Nephron (organoid): ENCODE measurements around the gene SLC38A10.

ENCODE experiments used
- H3K27ac Mint-ChIP-seq, 3 experiments: 2 replicates each; pipeline ENCODE4 v1.8.0; 2020; ENCODE audit warnings: mixed read lengths in 3 of 3, mild to moderate bottlenecking in 2 of 3, moderate library complexity in 1 of 3
- H3K27me3 Mint-ChIP-seq: 2 replicates; pipeline ENCODE4 v1.8.0; 2021; ENCODE audit warnings: low read depth, mild to moderate bottlenecking, moderate library complexity, mixed read lengths
- H3K36me3 Mint-ChIP-seq: 2 replicates; pipeline ENCODE4 v1.8.0; 2020; ENCODE audit warnings: low read depth, mixed read lengths
- H3K4me1 Mint-ChIP-seq: 2 replicates; pipeline ENCODE4 v1.8.0; 2020; ENCODE audit warnings: mixed read lengths
- H3K4me3 Mint-ChIP-seq, 3 experiments: 2 replicates each; pipeline ENCODE4 v1.8.0; 2020; ENCODE audit warnings: mild to moderate bottlenecking in 3 of 3, mixed read lengths in 3 of 3, moderate library complexity in 2 of 3
- H3K9me3 Mint-ChIP-seq: 2 replicates; pipeline ENCODE4 v1.8.0; 2020; ENCODE audit warnings: mixed read lengths
- CTCF ChIP-seq, 3 experiments: fragments of 200-600 bp; sonication (generic); IDR thresholded peaks; one replicate each; pipeline ENCODE4 v1.5.0; 2021; ENCODE audit warnings: antibody characterized with exemption in 3 of 3; ENCODE audit not compliant: unreplicated experiment in 3 of 3

SLC38A10 gene

GRCh38 chr17:81198826-81199481 lies 96.2 kb downstream of the SLC38A10 start:
- peaks cover 8% of the 10 kb centered on the region for H3K36me3 Mint-ChIP-seq
- H3K4me3 Mint-ChIP-seq: no peak overlapping the region
- TF ChIP-seq CTCF (IDR thresholded peaks at IDR 0.05; ENCODE audit: unreplicated experiment in 3 of 3): no peak
- no peak overlapping the region for H3K27ac Mint-ChIP-seq
- no peaks in the 10 kb centered on the region for H3K9me3 Mint-ChIP-seq
- H3K4me1 Mint-ChIP-seq: no peaks in the 10 kb centered on the region
- no peaks in the 10 kb centered on the region for H3K27me3 Mint-ChIP-seq

DNA sequence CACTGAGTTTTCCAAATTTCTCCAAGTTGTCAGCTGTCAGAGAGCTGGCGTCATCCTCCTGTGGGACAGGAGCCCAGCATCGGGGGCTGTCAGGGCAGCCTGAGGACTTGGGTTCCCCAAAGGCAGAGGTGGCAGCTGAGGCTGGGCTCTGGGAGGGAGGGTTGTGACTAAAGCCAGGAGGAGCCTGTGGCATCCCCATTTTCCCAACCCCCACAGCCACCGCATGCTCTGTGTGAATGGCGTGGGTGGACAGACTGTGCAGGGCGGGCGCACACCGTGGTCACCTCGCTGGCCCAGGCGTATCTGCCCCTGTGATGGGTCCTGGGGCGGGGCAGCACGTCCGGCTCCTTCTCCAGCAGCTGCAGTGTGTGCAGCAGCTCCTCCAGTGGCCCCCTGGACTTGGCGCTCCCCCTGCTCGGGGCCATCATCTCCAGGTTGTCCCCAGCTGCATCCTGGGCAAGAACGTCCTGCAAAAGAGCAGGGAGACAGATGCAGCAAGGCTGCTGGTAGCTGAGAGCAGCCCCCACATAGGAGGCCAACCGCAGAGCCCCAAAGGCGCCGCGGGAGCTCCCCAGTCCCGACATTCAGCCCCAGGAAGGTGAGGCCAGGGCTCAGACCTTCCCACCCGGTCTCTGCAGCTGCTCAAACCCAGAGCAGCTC lies 97.1 kb downstream of the SLC38A10 start:
- Mint-ChIP-seq H3K4me3 (no peak overlapping the region), H3K36me3 (peaks cover 8% of the 10 kb centered on the region), H3K27me3 (no peaks in the 10 kb centered on the region), H3K9me3 (no peaks in the 10 kb centered on the region), H3K27ac (no peak overlapping the region), H3K4me1 (no peaks in the 10 kb centered on the region)
- no peak for TF ChIP-seq CTCF (IDR thresholded peaks at IDR 0.05; ENCODE audit: unreplicated experiment in 3 of 3)

DNA sequence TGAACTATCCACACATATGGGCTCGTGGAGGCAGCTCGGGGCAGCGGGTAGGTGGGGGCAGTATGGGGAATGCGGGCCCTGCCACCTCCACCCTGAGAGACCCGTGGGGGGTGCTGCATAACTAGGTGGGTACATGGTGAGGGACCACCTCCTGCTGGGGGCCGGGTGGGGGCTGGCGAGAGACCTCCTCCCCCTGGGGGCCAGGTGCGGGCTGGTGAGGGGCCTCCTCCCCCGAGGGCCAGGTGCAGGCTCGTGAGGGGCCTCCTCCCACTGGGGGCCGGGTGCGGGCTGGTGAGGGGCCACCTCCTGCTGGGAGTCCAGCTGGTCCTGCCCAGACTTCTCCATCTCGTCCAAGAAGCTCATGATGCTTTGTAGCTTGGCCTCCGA lies 97.7 kb downstream of the SLC38A10 start:
- H3K4me3 Mint-ChIP-seq: no peak overlapping the region
- no peak overlapping the region for H3K27ac Mint-ChIP-seq
- no peaks in the 10 kb centered on the region for H3K4me1 Mint-ChIP-seq
- H3K27me3 Mint-ChIP-seq: no peaks in the 10 kb centered on the region
- H3K36me3 Mint-ChIP-seq: peaks cover 8% of the 10 kb centered on the region
- H3K9me3 Mint-ChIP-seq: no peaks in the 10 kb centered on the region
- TF ChIP-seq CTCF (IDR thresholded peaks at IDR 0.05; ENCODE audit: unreplicated experiment in 3 of 3): no peak

GRCh38 chr17:81196505-81197408 lies 98.3 kb downstream of the SLC38A10 start:
- Mint-ChIP-seq H3K27ac (no peak overlapping the region), H3K4me1 (no peaks in the 10 kb centered on the region), H3K9me3 (no peaks in the 10 kb centered on the region), H3K27me3 (no peaks in the 10 kb centered on the region), H3K36me3 (peaks cover 8% of the 10 kb centered on the region), H3K4me3 (no peak overlapping the region)
- no peak for TF ChIP-seq CTCF (IDR thresholded peaks at IDR 0.05; ENCODE audit: unreplicated experiment in 3 of 3)

GRCh38 chr17:81195941-81196495 lies 99.1 kb downstream of the SLC38A10 start:
- H3K27me3 Mint-ChIP-seq: no peaks in the 10 kb centered on the region
- TF ChIP-seq CTCF (IDR thresholded peaks at IDR 0.05; ENCODE audit: unreplicated experiment in 3 of 3): no peak
- H3K9me3 Mint-ChIP-seq: no peaks in the 10 kb centered on the region
- no peaks in the 10 kb centered on the region for H3K4me1 Mint-ChIP-seq
- H3K36me3 Mint-ChIP-seq: peaks cover 8% of the 10 kb centered on the region
- H3K27ac Mint-ChIP-seq: no peak overlapping the region
- H3K4me3 Mint-ChIP-seq: no peak overlapping the region
